ENCODE data around the gene FER1L5. TPM values are rescaled to one million over a fixed set of nuclear protein-coding genes. Genes with fewer than 3 reads are reported as not detected.
"Not testable (repeated sequence)": the region's sequence is repeated elsewhere in the genome, so short reads cannot be mapped to it uniquely, and the experiment has no call there.

Gene FER1L5
- total and polyA plus RNA-seq, 2 donors (not counting 1 experiment from before 2014, with no cell fraction given), result 0.24 to 0.50 TPM

DNA sequence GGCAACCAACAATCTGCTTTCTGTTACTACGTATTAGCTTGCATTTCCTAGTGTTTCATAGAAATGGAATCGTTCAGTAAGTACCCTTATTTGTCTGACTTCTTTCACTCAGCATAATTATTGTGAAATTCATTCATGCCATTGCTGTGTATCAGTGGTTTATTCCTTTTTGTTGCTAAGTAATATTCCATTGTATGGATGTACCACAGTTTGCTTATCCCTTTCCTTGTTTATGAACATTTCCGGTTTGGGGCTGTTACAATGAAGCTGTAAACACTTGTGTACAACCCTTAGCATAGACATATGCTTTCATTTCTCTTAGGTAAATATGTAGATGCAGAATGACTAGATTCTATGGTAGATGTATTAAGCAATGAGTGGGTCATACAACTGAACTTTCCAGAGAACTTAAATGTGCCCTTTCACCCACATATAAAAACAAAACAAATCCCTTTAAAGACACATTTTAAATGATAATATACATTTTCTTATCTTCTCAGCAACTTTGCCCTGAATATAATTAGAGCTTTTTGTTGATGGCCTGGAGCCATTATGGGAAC, 21.9 kb downstream of the FER1L5 start:
- Histone ChIP-seq H3K4me2 (ENCODE audit: extremely low read depth, insufficient read depth, low read length) (no peak overlapping the region), H3K9ac (ENCODE audit: insufficient read depth, low read length) (no peak overlapping the region), H2AFZ (ENCODE audit: low read length) (no peak overlapping the region), H3K79me2 (ENCODE audit: control insufficient read depth, insufficient read depth, low read length) (no peaks in the 10 kb centered on the region), H3K27ac (ENCODE audit: insufficient read depth, low read length) (peak overlapping the region; percentile 57), H3K4me1 (ENCODE audit: control insufficient read depth, extremely low read depth, insufficient read depth, low read length) (no peaks in the 10 kb centered on the region), H3K36me3 (ENCODE audit: control insufficient read depth, insufficient read depth, low read length) (no peaks in the 10 kb centered on the region), H3K9me3 (ENCODE audit: control insufficient read depth, insufficient read depth, low read depth, low read length) (no peaks in the 10 kb centered on the region), H4K20me1 (ENCODE audit: control insufficient read depth, extremely low read depth, insufficient read depth, low read length) (no peaks in the 10 kb centered on the region), H3K4me3 (replicated peaks in 1 of 4; ENCODE audit: control extremely low read depth in 1 of 4, insufficient read depth in 1 of 4, low read depth in 3 of 4, low read length in 4 of 4) (no peak overlapping the region), H3K27me3 (ENCODE audit: control insufficient read depth, insufficient read depth, low read length) (no peaks in the 10 kb centered on the region)
- TF ChIP-seq, protein P1, sequence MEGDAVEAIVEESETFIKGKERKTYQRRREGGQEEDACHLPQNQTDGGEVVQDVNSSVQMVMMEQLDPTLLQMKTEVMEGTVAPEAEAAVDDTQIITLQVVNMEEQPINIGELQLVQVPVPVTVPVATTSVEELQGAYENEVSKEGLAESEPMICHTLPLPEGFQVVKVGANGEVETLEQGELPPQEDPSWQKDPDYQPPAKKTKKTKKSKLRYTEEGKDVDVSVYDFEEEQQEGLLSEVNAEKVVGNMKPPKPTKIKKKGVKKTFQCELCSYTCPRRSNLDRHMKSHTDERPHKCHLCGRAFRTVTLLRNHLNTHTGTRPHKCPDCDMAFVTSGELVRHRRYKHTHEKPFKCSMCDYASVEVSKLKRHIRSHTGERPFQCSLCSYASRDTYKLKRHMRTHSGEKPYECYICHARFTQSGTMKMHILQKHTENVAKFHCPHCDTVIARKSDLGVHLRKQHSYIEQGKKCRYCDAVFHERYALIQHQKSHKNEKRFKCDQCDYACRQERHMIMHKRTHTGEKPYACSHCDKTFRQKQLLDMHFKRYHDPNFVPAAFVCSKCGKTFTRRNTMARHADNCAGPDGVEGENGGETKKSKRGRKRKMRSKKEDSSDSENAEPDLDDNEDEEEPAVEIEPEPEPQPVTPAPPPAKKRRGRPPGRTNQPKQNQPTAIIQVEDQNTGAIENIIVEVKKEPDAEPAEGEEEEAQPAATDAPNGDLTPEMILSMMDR (conservative IDR thresholded peaks at IDR 0.05 in 1 of 2, IDR thresholded peaks at IDR 0.05 in 1 of 2; ENCODE audit: low read depth in 1 of 2, low read length in 2 of 2), result no peak
- TF ChIP-seq EZH2 (IDR thresholded peaks at IDR 0.05; ENCODE audit: low read length, missing control alignments), result no peak
- peak in 1 of 2 donors; percentile 2 for DNase-seq (ENCODE audit: low read depth in 2 of 2)

DNA sequence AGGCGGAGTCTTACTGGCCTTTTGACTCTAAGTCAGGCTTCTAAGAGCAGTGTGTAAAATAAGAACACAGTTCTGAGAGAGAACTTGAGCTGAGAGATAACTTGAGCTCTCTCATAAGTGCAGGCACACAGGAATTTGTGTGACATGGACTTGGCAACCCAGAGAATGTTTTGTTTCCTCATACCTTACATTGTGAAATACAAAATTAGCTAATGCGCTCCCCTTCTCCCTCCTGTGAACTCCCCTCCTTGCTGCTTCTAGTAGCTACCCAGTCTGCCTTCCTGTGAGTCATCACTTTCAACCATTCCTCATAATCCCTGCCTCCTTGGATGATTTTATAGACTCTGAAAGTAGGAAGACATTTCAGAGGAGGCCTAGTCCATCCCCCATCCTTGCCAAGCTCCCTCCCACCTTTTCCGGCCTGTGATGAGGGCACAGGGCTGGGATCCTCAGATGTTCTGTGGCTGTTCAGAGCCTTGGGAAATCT, 22.6 kb downstream of the FER1L5 start:
- Histone ChIP-seq H3K9me3 (ENCODE audit: control insufficient read depth, insufficient read depth, low read depth, low read length) (no peaks in the 10 kb centered on the region), H2AFZ (ENCODE audit: low read length) (no peak overlapping the region), H4K20me1 (ENCODE audit: control insufficient read depth, extremely low read depth, insufficient read depth, low read length) (no peaks in the 10 kb centered on the region), H3K4me2 (ENCODE audit: extremely low read depth, insufficient read depth, low read length) (peak overlapping the region; percentile 52), H3K36me3 (ENCODE audit: control insufficient read depth, insufficient read depth, low read length) (no peaks in the 10 kb centered on the region), H3K9ac (ENCODE audit: insufficient read depth, low read length) (no peak overlapping the region), H3K4me3 (replicated peaks in 1 of 4; ENCODE audit: control extremely low read depth in 1 of 4, insufficient read depth in 1 of 4, low read depth in 3 of 4, low read length in 4 of 4) (no peak overlapping the region), H3K4me1 (ENCODE audit: control insufficient read depth, extremely low read depth, insufficient read depth, low read length) (no peaks in the 10 kb centered on the region), H3K27ac (ENCODE audit: insufficient read depth, low read length) (peak overlapping the region; percentile 57), H3K79me2 (ENCODE audit: control insufficient read depth, insufficient read depth, low read length) (no peaks in the 10 kb centered on the region), H3K27me3 (ENCODE audit: control insufficient read depth, insufficient read depth, low read length) (no peaks in the 10 kb centered on the region)
- TF ChIP-seq EZH2 (IDR thresholded peaks at IDR 0.05; ENCODE audit: low read length, missing control alignments), result no peak
- TF ChIP-seq, protein P1 (conservative IDR thresholded peaks at IDR 0.05 in 1 of 2, IDR thresholded peaks at IDR 0.05 in 1 of 2; ENCODE audit: low read depth in 1 of 2, low read length in 2 of 2), result no peak
- peak; percentile 98 to 99 for DNase-seq (ENCODE audit: low read depth in 2 of 2)

DNA sequence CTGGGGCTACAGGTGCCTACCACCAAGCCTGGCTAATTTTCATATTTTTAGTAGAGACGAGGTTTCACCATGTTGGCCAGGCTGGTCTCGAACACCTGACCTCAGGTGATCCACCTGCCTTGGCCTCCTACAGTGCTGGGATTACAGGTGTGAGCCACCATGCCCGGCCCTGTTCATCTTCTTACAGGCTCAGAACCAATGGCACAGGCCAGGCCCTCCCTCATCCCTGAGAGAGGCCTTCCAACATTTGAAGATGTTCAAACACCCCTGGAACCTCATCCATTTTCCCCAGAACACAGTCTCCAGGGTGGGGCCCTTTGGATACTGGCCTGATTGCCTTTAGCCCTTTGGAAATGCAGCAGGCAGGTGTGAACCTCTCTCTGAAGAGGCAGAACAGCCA, 23.2 kb downstream of the FER1L5 start:
- H3K4me2 ChIP-seq (ENCODE audit: extremely low read depth, insufficient read depth, low read length); DNase-seq (ENCODE audit: low read depth in 2 of 2); H4K20me1 ChIP-seq (ENCODE audit: control insufficient read depth, extremely low read depth, insufficient read depth, low read length); H3K36me3 ChIP-seq (ENCODE audit: control insufficient read depth, insufficient read depth, low read length); H3K27me3 ChIP-seq (ENCODE audit: control insufficient read depth, insufficient read depth, low read length); H3K4me1 ChIP-seq (ENCODE audit: control insufficient read depth, extremely low read depth, insufficient read depth, low read length); H2AFZ ChIP-seq (ENCODE audit: low read length); H3K79me2 ChIP-seq (ENCODE audit: control insufficient read depth, insufficient read depth, low read length); H3K9me3 ChIP-seq (ENCODE audit: control insufficient read depth, insufficient read depth, low read depth, low read length); H3K4me3 ChIP-seq (replicated peaks in 1 of 4; ENCODE audit: control extremely low read depth in 1 of 4, insufficient read depth in 1 of 4, low read depth in 3 of 4, low read length in 4 of 4); H3K9ac ChIP-seq (ENCODE audit: insufficient read depth, low read length): not testable (repeated sequence)
- H3K27ac ChIP-seq (ENCODE audit: insufficient read depth, low read length), result peak overlapping the region; percentile 26

Data from fibroblast of lung (primary cell).